Trophoblast cell (in vitro differentiated cells and primary cell): ENCODE results near the gene CAPSL.

Experiments used
- DNase-seq, 2 donors: peaks; one replicate each; pipeline ENCODE4 v3.0.0-alpha.2; 2016
- H2AFZ ChIP-seq: 2 replicates; pipeline ENCODE4 v1.6.1; 2013; ENCODE audit warnings: low read length, moderate library complexity, mild to moderate bottlenecking; ENCODE audit not compliant: insufficient read depth, poor library complexity
- H2AK5ac ChIP-seq: 2 replicates; pipeline ENCODE4 v1.6.1; 2013; ENCODE audit warnings: mild to moderate bottlenecking, low read length
- H2BK120ac ChIP-seq: 2 replicates; pipeline ENCODE4 v1.6.1; 2013; ENCODE audit warnings: low read length, mild to moderate bottlenecking, moderate library complexity; ENCODE audit not compliant: insufficient read depth, poor library complexity
- H2BK12ac ChIP-seq: 2 replicates; pipeline ENCODE4 v1.6.1; 2013; ENCODE audit warnings: mild to moderate bottlenecking, low read length, moderate library complexity
- H2BK5ac ChIP-seq: 2 replicates; pipeline ENCODE4 v1.6.1; 2013; ENCODE audit warnings: low read length, low read depth, moderate library complexity, mild to moderate bottlenecking; ENCODE audit not compliant: poor library complexity
- H3K14ac ChIP-seq: 2 replicates; pipeline ENCODE4 v1.6.1; 2013; ENCODE audit warnings: mild to moderate bottlenecking, low read length
- H3K18ac ChIP-seq: 2 replicates; pipeline ENCODE4 v1.6.1; 2013; ENCODE audit warnings: mild to moderate bottlenecking, low read length
- H3K23ac ChIP-seq: 2 replicates; pipeline ENCODE4 v1.6.1; 2013; ENCODE audit warnings: low read length
- H3K27ac ChIP-seq: 2 replicates; pipeline ENCODE4 v1.5.1; 2013; ENCODE audit warnings: low read depth, mild to moderate bottlenecking, inconsistent platforms, low read length, moderate library complexity
- H3K27me3 ChIP-seq: 2 replicates; pipeline ENCODE4 v1.6.1; 2013; ENCODE audit warnings: inconsistent platforms, mild to moderate bottlenecking, low read length, moderate library complexity; ENCODE audit not compliant: insufficient read depth
- H3K36me3 ChIP-seq, 2 experiments: 1 replicate in 1 of 2; 2 replicates in 1 of 2; pipeline ENCODE4 v1.6.1; 2013; ENCODE audit warnings: low read length in 2 of 2, mild to moderate bottlenecking in 2 of 2, moderate library complexity in 1 of 2; ENCODE audit not compliant: insufficient read depth in 2 of 2, control insufficient read depth in 1 of 2
- H3K4ac ChIP-seq: 2 replicates; pipeline ENCODE4 v1.6.1; 2013; ENCODE audit warnings: low read depth, mild to moderate bottlenecking, low read length, moderate library complexity
- H3K4me1 ChIP-seq, 2 experiments: 1 replicate in 1 of 2; 2 replicates in 1 of 2; pipeline ENCODE4 v1.6.1; 2013; ENCODE audit warnings: low read length in 2 of 2, mild to moderate bottlenecking in 2 of 2, moderate library complexity in 1 of 2; ENCODE audit not compliant: insufficient read depth in 2 of 2, control insufficient read depth in 1 of 2
- H3K4me2 ChIP-seq: 2 replicates; pipeline ENCODE4 v1.6.1; 2013; ENCODE audit warnings: inconsistent platforms, mild to moderate bottlenecking, low read length, moderate library complexity
- H3K4me3 ChIP-seq: 2 replicates; pipeline ENCODE4 v1.5.1; 2013; ENCODE audit warnings: mild to moderate bottlenecking, low read depth, low read length, inconsistent platforms
- H3K79me1 ChIP-seq: one replicate; pipeline ENCODE4 v1.6.1; 2013; ENCODE audit warnings: low read length
- H3K79me2 ChIP-seq: 2 replicates; pipeline ENCODE4 v1.6.1; 2013; ENCODE audit warnings: low read length, mild to moderate bottlenecking; ENCODE audit not compliant: control insufficient read depth, insufficient read depth, poor library complexity
- H3K9ac ChIP-seq: 2 replicates; pipeline ENCODE4 v1.6.1; 2013; ENCODE audit warnings: mild to moderate bottlenecking, low read length
- H3K9me3 ChIP-seq: 2 replicates; pipeline ENCODE4 v1.6.1; 2013; ENCODE audit warnings: low read depth, mild to moderate bottlenecking, control low read depth, inconsistent platforms, low read length; ENCODE audit not compliant: insufficient read depth
- H4K12ac ChIP-seq: 2 replicates; pipeline ENCODE4 v1.6.1; 2013; ENCODE audit warnings: low read depth, mild to moderate bottlenecking, low read length, moderate library complexity
- H4K8ac ChIP-seq: 2 replicates; pipeline ENCODE4 v1.6.1; 2013; ENCODE audit warnings: low read depth, mild to moderate bottlenecking, low read length, moderate library complexity
- H4K91ac ChIP-seq: one replicate; pipeline ENCODE4 v1.6.1; 2013; ENCODE audit warnings: low read depth, mild to moderate bottlenecking, low read length, moderate library complexity
- WGBS: extraction: QIAGEN DNeasy Blood & Tissue Kit; methylation state at CpG from one replicate; pipeline ENCODE4 v1.1.7; 2013; ENCODE audit warnings: missing lambda C conversion rate; ENCODE audit not compliant: insufficient read length, insufficient coverage; ENCODE audit errors: extremely low coverage; 5-methylcytosine and 5-hydroxymethylcytosine counted together

CAPSL gene

DNA sequence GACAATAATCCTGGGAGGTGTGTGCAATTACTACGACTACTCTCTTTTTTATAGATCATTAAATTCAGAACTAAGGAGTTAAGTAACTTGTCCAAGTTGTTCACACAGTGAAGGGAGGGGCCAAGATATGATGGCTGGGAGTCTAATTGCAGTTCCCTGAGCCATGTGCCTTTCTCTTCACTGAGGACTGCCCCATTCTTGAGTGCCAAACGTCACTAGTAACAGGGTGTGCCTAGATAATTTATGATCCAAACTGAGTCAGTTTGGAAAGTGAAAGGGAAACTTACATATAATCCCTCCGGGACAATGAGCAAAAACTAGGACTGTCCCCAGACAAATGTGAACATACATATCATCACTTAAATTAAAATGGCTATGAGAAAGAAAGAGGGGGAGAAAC is 61.5 kb downstream of the CAPSL start:
- WGBS: no CpG with 5 or more reads among the region's 3 CpGs
- Histone ChIP-seq H3K36me3 (no peaks in the 10 kb centered on the region), H4K8ac (no peak overlapping the region), H2AFZ (no peak overlapping the region), H4K91ac (no peak overlapping the region), H2AK5ac (no peak overlapping the region), H3K23ac (no peak overlapping the region), H2BK120ac (no peak overlapping the region), H2BK12ac (no peak overlapping the region), H3K4ac (no peak overlapping the region), H3K27ac (no peak overlapping the region), H3K27me3 (no peaks in the 10 kb centered on the region), H3K18ac (no peak overlapping the region), H3K9me3 (no peaks in the 10 kb centered on the region), H3K14ac (no peak overlapping the region), H3K4me2 (no peak overlapping the region), H3K9ac (no peak overlapping the region), H3K79me2 (no peaks in the 10 kb centered on the region), H3K4me3 (no peak overlapping the region), H4K12ac (no peak overlapping the region), H3K4me1 (no peaks in the 10 kb centered on the region), H2BK5ac (no peak overlapping the region), H3K79me1 (no peaks in the 10 kb centered on the region)
- DNase-seq: no peak

DNA sequence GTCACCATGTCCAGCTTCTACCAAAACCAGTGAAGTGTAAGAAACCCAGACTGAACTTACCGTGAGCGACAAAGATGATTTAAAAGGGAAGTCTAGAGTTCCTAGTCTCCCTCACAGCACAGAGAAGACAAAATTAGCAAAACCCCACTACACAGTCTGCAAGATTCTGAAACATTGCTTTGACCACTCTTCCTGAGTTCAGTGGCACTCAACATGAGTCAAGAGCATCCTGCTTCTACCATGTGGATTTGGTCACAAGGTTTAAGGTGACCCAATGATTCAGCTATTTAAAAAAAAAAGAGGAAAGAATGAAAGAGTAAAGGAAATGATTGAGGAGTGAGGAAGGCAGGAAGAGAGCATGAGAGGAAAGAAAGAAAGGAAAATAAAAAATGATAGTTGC is 62.0 kb downstream of the CAPSL start:
- Histone ChIP-seq H2BK12ac (no peak overlapping the region), H3K14ac (no peak overlapping the region), H2AFZ (no peak overlapping the region), H4K12ac (no peak overlapping the region), H2BK5ac (no peak overlapping the region), H3K27ac (no peak overlapping the region), H3K9me3 (no peaks in the 10 kb centered on the region), H3K23ac (no peak overlapping the region), H3K18ac (no peak overlapping the region), H3K4me3 (no peak overlapping the region), H3K79me1 (no peaks in the 10 kb centered on the region), H3K4me2 (no peak overlapping the region), H4K91ac (no peak overlapping the region), H3K4ac (no peak overlapping the region), H3K4me1 (no peaks in the 10 kb centered on the region), H2BK120ac (no peak overlapping the region), H3K9ac (no peak overlapping the region), H4K8ac (no peak overlapping the region), H2AK5ac (no peak overlapping the region), H3K79me2 (no peaks in the 10 kb centered on the region), H3K27me3 (no peaks in the 10 kb centered on the region), H3K36me3 (no peaks in the 10 kb centered on the region)
- no CpG with 5 or more reads among the region's 2 CpGs for WGBS
- DNase-seq: no peak

DNA sequence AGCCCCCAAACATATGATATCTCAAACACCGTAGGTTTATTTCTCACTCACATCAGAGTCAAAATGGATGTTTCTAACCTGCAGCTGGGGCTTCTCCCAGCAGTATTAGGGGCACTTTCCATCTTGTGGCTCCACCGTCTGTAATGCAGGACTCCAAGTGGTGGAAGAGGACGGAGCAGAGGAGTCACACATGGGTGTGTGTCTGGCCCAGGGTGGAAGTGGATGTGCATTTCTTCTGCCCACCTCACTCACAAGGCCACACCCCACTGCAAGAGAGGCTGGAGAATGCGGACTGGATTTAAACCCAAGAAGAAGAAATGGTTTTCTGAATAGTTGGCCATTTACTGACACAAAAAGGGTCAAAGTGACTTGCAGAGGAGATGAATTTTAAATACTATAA is 67.8 kb downstream of the CAPSL start:
- no peaks in the 10 kb centered on the region for H3K27me3 ChIP-seq
- no peaks in the 10 kb centered on the region for H3K9me3 ChIP-seq
- no peak overlapping the region for H3K23ac ChIP-seq
- no peak overlapping the region for H3K9ac ChIP-seq
- H3K4ac ChIP-seq: no peak overlapping the region
- no peak overlapping the region for H3K18ac ChIP-seq
- H4K8ac ChIP-seq: no peak overlapping the region
- no peak overlapping the region for H3K4me3 ChIP-seq
- H3K14ac ChIP-seq: no peak overlapping the region
- H4K12ac ChIP-seq: no peak overlapping the region
- no peak overlapping the region for H2BK12ac ChIP-seq
- no CpG with 5 or more reads among the region's 4 CpGs for WGBS
- no peaks in the 10 kb centered on the region for H3K79me1 ChIP-seq
- no peaks in the 10 kb centered on the region for H3K36me3 ChIP-seq
- H3K4me1 ChIP-seq: no peaks in the 10 kb centered on the region
- no peak overlapping the region for H2BK120ac ChIP-seq
- H2BK5ac ChIP-seq: no peak overlapping the region
- no peak overlapping the region for H3K4me2 ChIP-seq
- no peak for DNase-seq
- no peaks in the 10 kb centered on the region for H3K79me2 ChIP-seq
- H2AFZ ChIP-seq: no peak overlapping the region
- no peak overlapping the region for H3K27ac ChIP-seq
- no peak overlapping the region for H4K91ac ChIP-seq
- no peak overlapping the region for H2AK5ac ChIP-seq

DNA sequence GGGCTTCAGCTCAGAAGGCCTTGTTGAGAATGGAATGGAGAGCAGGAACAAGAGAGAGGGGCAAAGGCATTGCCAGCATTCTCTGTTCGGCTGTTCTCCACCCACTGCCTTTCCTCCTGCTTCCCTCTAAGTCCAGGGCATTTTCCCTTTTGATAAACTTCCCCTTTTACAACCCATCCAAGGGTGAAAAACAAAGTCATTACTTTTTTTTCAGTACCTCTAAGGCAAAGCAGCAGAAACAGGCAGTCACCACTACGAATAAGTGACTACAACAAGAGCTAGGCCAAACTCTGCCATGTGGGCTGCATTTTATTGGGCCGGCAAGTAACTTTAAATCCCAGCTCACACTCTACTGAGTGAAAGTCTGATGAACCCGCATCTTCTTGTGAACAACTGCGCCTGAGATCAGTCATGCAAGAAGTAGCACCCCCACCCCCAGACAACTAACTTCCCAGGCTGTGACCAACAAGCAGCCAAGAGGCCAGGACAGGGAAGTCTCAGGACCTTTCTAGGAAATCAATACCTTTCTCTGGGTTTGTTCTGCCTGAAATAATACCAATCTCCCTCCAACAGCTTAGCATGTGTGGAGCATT is 68.6 kb downstream of the CAPSL start:
- H3K4ac ChIP-seq: no peak overlapping the region
- H3K79me2 ChIP-seq: no peaks in the 10 kb centered on the region
- no peak overlapping the region for H3K4me3 ChIP-seq
- H3K27me3 ChIP-seq: no peaks in the 10 kb centered on the region
- no peaks in the 10 kb centered on the region for H3K4me1 ChIP-seq
- H2AK5ac ChIP-seq: no peak overlapping the region
- no peak overlapping the region for H3K27ac ChIP-seq
- H3K14ac ChIP-seq: no peak overlapping the region
- no peak overlapping the region for H4K91ac ChIP-seq
- H3K4me2 ChIP-seq: no peak overlapping the region
- H2BK120ac ChIP-seq: no peak overlapping the region
- no peak overlapping the region for H2BK12ac ChIP-seq
- H2BK5ac ChIP-seq: no peak overlapping the region
- no peaks in the 10 kb centered on the region for H3K9me3 ChIP-seq
- no peak overlapping the region for H3K23ac ChIP-seq
- DNase-seq: no peak
- no peaks in the 10 kb centered on the region for H3K36me3 ChIP-seq
- H3K79me1 ChIP-seq: no peaks in the 10 kb centered on the region
- WGBS: no CpG with 5 or more reads among the region's 5 CpGs
- no peak overlapping the region for H3K9ac ChIP-seq
- H3K18ac ChIP-seq: no peak overlapping the region
- H4K12ac ChIP-seq: no peak overlapping the region
- no peak overlapping the region for H2AFZ ChIP-seq
- H4K8ac ChIP-seq: no peak overlapping the region
